ENCODE measurements around the gene ATXN3. TPM values are rescaled to one million over a fixed set of nuclear protein-coding genes. Genes with fewer than 3 reads are reported as not detected.

The ATXN3 gene
- total and polyA plus RNA-seq, 2 of the 13 experiments (the other 11 are each of a cell fraction or from before 2014, with no cell fraction given): 14.9 to 17.3 TPM

DNA sequence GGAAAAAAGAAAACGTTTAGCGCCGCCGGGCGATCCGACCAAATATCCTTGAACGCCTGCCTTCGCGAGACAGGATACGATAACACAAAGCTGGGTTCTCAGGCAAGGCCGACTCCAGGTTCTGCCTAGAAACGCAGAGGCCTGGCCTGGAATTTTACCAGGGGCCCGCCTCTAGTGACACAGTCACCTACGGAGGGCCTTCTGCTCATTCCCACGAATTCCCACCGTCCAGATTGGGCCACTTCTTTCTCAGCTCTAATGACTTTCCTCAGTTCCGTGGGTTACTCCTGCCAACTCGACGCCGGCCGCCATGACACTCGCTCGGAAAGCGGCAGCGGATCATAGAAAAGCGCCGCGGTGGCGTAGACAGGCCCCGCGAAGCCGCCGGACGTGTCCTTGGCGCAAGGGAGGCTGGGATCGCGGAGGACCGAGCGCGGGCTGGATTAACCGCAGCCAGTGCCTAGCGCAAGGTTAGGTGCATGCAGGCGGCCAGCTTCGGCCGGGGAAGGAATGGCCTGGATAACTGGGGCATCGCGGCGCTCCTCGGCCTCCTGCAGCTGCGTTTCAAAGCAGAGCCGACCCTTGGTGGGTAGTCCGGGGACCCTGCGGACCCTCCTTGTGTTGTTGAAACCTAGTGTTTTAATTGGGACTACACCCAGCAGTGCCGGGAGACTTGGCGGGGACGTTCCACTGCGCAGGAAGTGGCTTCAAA is 66.5 kb downstream of the ATXN3 start, which contains the start of gene TRIP11 (continued):
- TF ChIP-seq ZBTB40 (IDR thresholded peaks at IDR 0.05) (no peak), ZBTB40 (CRISPR knock-in tag; IDR thresholded peaks at IDR 0.05) (peak; percentile 75), ATM (IDR thresholded peaks at IDR 0.05; ENCODE audit: borderline replicate concordance) (no peak), ZNF335 (CRISPR knock-in tag; IDR thresholded peaks at IDR 0.05) (peak; percentile 67; the same call in 1 of the 2 replicates), SOX6 (IDR thresholded peaks at IDR 0.05) (no peak), SOX6 (CRISPR knock-in tag; IDR thresholded peaks at IDR 0.05) (peak; percentile 36), FOSL2 (CRISPR knock-in tag; IDR thresholded peaks at IDR 0.05) (peak; percentile 53), YEATS2 (CRISPR knock-in tag; IDR thresholded peaks at IDR 0.05; ENCODE audit: borderline replicate concordance) (peak; percentile 88), ZNF597 (CRISPR knock-in tag; IDR thresholded peaks at IDR 0.05) (no peak), MED13 (CRISPR knock-in tag; IDR thresholded peaks at IDR 0.05) (peak; percentile 73; the same call in 1 of the 2 replicates), FOXA3 (CRISPR knock-in tag; IDR thresholded peaks at IDR 0.05) (peak; percentile 56), KMT2B (CRISPR knock-in tag; IDR thresholded peaks at IDR 0.05) (peak; percentile 97), HOXD1 (CRISPR knock-in tag; IDR thresholded peaks at IDR 0.05) (peak; percentile 32; the same call in 1 of the 2 replicates), ZNF709 (CRISPR knock-in tag; IDR thresholded peaks at IDR 0.05) (no peak), ZNF547 (CRISPR knock-in tag; IDR thresholded peaks at IDR 0.05) (peak; percentile 70), ELF3 (CRISPR knock-in tag; IDR thresholded peaks at IDR 0.05) (peak; percentile 46; the same call in 1 of the 2 replicates), NR1H2 (CRISPR knock-in tag; IDR thresholded peaks at IDR 0.05; ENCODE audit: borderline replicate concordance, low read depth) (peak; percentile 69; the same call in 1 of the 2 replicates), ZNF839 (CRISPR knock-in tag; IDR thresholded peaks at IDR 0.05; ENCODE audit: borderline replicate concordance) (0 out of 2 replicates have a peak, but pooled peaks have one; percentile 30), ZNF12 (CRISPR knock-in tag; IDR thresholded peaks at IDR 0.05) (peak; percentile 41; the same call in 1 of the 2 replicates), ZNF713 (CRISPR knock-in tag; IDR thresholded peaks at IDR 0.05) (peak; percentile 84; the same call in 1 of the 2 replicates), ZMYM3 (CRISPR knock-in tag; IDR thresholded peaks at IDR 0.05) (peak; percentile 31; the same call in 1 of the 2 replicates)
- TF ChIP-seq, protein P1, sequence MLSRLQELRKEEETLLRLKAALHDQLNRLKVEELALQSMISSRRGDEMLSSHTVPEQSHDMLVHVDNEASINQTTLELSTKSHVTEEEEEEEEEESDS (CRISPR knock-in tag; IDR thresholded peaks at IDR 0.05; ENCODE audit: borderline replicate concordance): no peak

Data from HepG2 (cell line).